NCI-H446 treated with DMSO at 0.1 percent for 48 hours (cell line): ENCODE data around the gene WDFY2.
A peak's percentile ranks its signal among the peaks of the same experiment; 100 is the strongest.

Experiments
- DNase-seq: peaks from one replicate; lab custom pipeline; 2025; lab: John Stamatoyannopoulos, UW

WDFY2 gene

GRCh38 chr13:51601601-51602565, 17.6 kb downstream of the WDFY2 start:
- no peak for DNase-seq

- no peak for DNase-seq
These were observed 19.5 kb downstream of the WDFY2 start for GRCh38 chr13:51603716-51604115.

- no peak for DNase-seq
These were observed 21.4 kb downstream of the WDFY2 start for GRCh38 chr13:51605698-51606097.

GRCh38 chr13:51607165-51607564, 22.9 kb downstream of the WDFY2 start:
- DNase-seq: no peak

- DNase-seq: no peak
These were observed 24.7 kb downstream of the WDFY2 start for GRCh38 chr13:51608857-51609406.

- DNase-seq: no peak
These were observed 28.6 kb downstream of the WDFY2 start for GRCh38 chr13:51612867-51613266.

GRCh38 chr13:51613535-51613934, 29.3 kb downstream of the WDFY2 start:
- DNase-seq: no peak

GRCh38 chr13:51614350-51614786, 30.1 kb downstream of the WDFY2 start:
- DNase-seq: peak; percentile 71

GRCh38 chr13:51618626-51619025, 34.4 kb downstream of the WDFY2 start:
- no peak for DNase-seq

- DNase-seq: no peak
These were observed 35.4 kb downstream of the WDFY2 start for GRCh38 chr13:51619614-51620013.

- no peak for DNase-seq
These were observed 36.1 kb downstream of the WDFY2 start for GRCh38 chr13:51620165-51620983.

- DNase-seq: no peak
These were observed 37.3 kb downstream of the WDFY2 start for GRCh38 chr13:51621602-51622001.

GRCh38 chr13:51623473-51623872, 39.2 kb downstream of the WDFY2 start:
- no peak for DNase-seq

- no peak for DNase-seq
These were observed 39.9 kb downstream of the WDFY2 start for GRCh38 chr13:51624207-51624606.

GRCh38 chr13:51624695-51625345, 40.6 kb downstream of the WDFY2 start:
- DNase-seq: no peak

GRCh38 chr13:51625555-51626345, 41.5 kb downstream of the WDFY2 start:
- DNase-seq: peak; percentile 69

- no peak for DNase-seq
These were observed 42.5 kb downstream of the WDFY2 start for GRCh38 chr13:51626749-51627148.

GRCh38 chr13:51628059-51628852, 44.0 kb downstream of the WDFY2 start:
- DNase-seq: no peak

- DNase-seq: no peak
These were observed 45.4 kb downstream of the WDFY2 start for GRCh38 chr13:51629491-51630287.

- DNase-seq: no peak
These were observed 46.0 kb downstream of the WDFY2 start for GRCh38 chr13:51630288-51630615.
